GM23338 (cell line): Measurements from ENCODE around the gene PIGC. TPM values are rescaled to one million over a fixed set of nuclear protein-coding genes. Genes with fewer than 3 reads are reported as not detected.

Experiments used
- ATAC-seq: fragments of 200-7000 bp; cut with Tn5 transposase; 3 replicates; pipeline ENCODE4 v1.9.1; 2020
- DNase-seq: peaks from one replicate; pipeline ENCODE4 v3.0.0-alpha.2; 2015; ENCODE audit warnings: low spot score
- H2AFZ ChIP-seq: fragments of 200-600 bp; sonication (generic); 2 replicates; pipeline ENCODE4 v1.8.0; 2016; ENCODE audit warnings: antibody characterized with exemption, mild to moderate bottlenecking, moderate library complexity
- H3F3A ChIP-seq: fragments of 200-600 bp; sonication (generic); replicated peaks from 2 replicates; pipeline ENCODE4 v1.8.0; 2017; ENCODE audit warnings: antibody characterized with exemption, mixed run types, low read depth
- H3K27ac ChIP-seq: fragments of 200-600 bp; sonication (generic); 2 replicates; pipeline ENCODE4 v1.6.1; 2016; ENCODE audit warnings: low read depth
- H3K27me3 ChIP-seq: fragments of 200-600 bp; sonication (generic); 2 replicates; pipeline ENCODE4 v1.8.0; 2016; ENCODE audit warnings: mild to moderate bottlenecking, mixed run types, moderate library complexity; ENCODE audit not compliant: insufficient read depth
- H3K36me3 ChIP-seq: fragments of 200-600 bp; sonication (generic); 2 replicates; pipeline ENCODE4 v1.8.0; 2016; ENCODE audit warnings: mild to moderate bottlenecking; ENCODE audit not compliant: insufficient read depth
- H3K4me1 ChIP-seq: fragments of 200-600 bp; sonication (generic); 2 replicates; pipeline ENCODE4 v1.8.0; 2016; ENCODE audit warnings: mild to moderate bottlenecking, moderate library complexity; ENCODE audit not compliant: insufficient read depth
- H3K4me2 ChIP-seq: fragments of 200-600 bp; sonication (generic); 2 replicates; pipeline ENCODE4 v1.7.1; 2017; ENCODE audit warnings: mixed run types
- H3K4me3 ChIP-seq: fragments of 200-600 bp; sonication (generic); 2 replicates; pipeline ENCODE4 v1.6.1; 2016; ENCODE audit warnings: mixed run types
- H3K79me2 ChIP-seq: fragments of 200-600 bp; sonication (generic); replicated peaks from 2 replicates; pipeline ENCODE4 v1.8.0; 2017; ENCODE audit warnings: mild to moderate bottlenecking; ENCODE audit not compliant: insufficient read depth
- H3K9me2 ChIP-seq: fragments of 200-600 bp; sonication (generic); 2 replicates; pipeline ENCODE4 v1.8.0; 2017; ENCODE audit not compliant: insufficient read depth
- H4K20me1 ChIP-seq: fragments of 200-600 bp; sonication (generic); replicated peaks from 2 replicates; pipeline ENCODE4 v1.8.0; 2017; ENCODE audit warnings: mild to moderate bottlenecking; ENCODE audit not compliant: insufficient read depth
- H3K27ac Mint-ChIP-seq: 2 replicates; pipeline ENCODE4 v1.8.0; 2020; ENCODE audit warnings: inconsistent platforms, mild to moderate bottlenecking, moderate library complexity, mixed read lengths
- H3K27me3 Mint-ChIP-seq: 3 replicates; pipeline ENCODE4 v1.8.0; 2022; ENCODE audit warnings: low read depth, mild to moderate bottlenecking, moderate library complexity, mixed read lengths, inconsistent platforms; ENCODE audit not compliant: insufficient read depth, poor library complexity
- H3K36me3 Mint-ChIP-seq: 3 replicates; pipeline ENCODE4 v1.8.0; 2021; ENCODE audit warnings: low read depth, mild to moderate bottlenecking, inconsistent platforms, moderate library complexity, mixed read lengths
- H3K4me1 Mint-ChIP-seq: 3 replicates; pipeline ENCODE4 v1.8.0; 2020; ENCODE audit warnings: mild to moderate bottlenecking, inconsistent platforms, mixed read lengths
- H3K4me3 Mint-ChIP-seq: 3 replicates; pipeline ENCODE4 v1.8.0; 2021; ENCODE audit warnings: moderate library complexity, mild to moderate bottlenecking, inconsistent platforms, mixed read lengths
- H3K9me3 Mint-ChIP-seq: 3 replicates; pipeline ENCODE4 v1.8.0; 2020; ENCODE audit warnings: moderate library complexity, mild to moderate bottlenecking, inconsistent platforms, mixed read lengths
- EZH2 ChIP-seq: fragments of 200-600 bp; sonication (generic); IDR thresholded peaks from one replicate; pipeline ENCODE4 v1.8.0; 2017; ENCODE audit warnings: antibody characterized with exemption, mild to moderate bottlenecking, low read depth; ENCODE audit not compliant: unreplicated experiment
- NANOG ChIP-seq: IDR thresholded peaks from 2 replicates; pipeline ENCODE4 v1.6.1; 2016; ENCODE audit warnings: antibody characterized with exemption, borderline replicate concordance
- POLR2AphosphoS5 ChIP-seq: IDR thresholded peaks from 2 replicates; pipeline ENCODE4 v1.6.1; 2016; ENCODE audit warnings: antibody characterized with exemption, low read depth
- REST ChIP-seq: IDR thresholded peaks from one replicate; pipeline ENCODE4 v1.6.1; 2018; ENCODE audit warnings: antibody characterized with exemption; ENCODE audit not compliant: unreplicated experiment
- ZNF331 ChIP-seq: fragments of 250-450 bp; sonication (Bioruptor Pico); IDR thresholded peaks from 2 replicates; pipeline ENCODE4 v1.5.0; 2020; ENCODE audit warnings: low read depth, mild to moderate bottlenecking, moderate library complexity
- ZNF462 ChIP-seq: fragments of 250-450 bp; sonication (Bioruptor Pico); IDR thresholded peaks from 2 replicates; pipeline ENCODE4 v1.5.0; 2020; ENCODE audit warnings: mild to moderate bottlenecking, moderate library complexity
- polyA plus RNA-seq: library from polyadenylated mRNA; unstranded; fragments of >200 nt; fragmentation: Nextera tagmentation; extraction: Ambion mirVana; gene quantifications from 2 replicates; pipeline ENCODE4 v1.2.1, GENCODE V29; 2016
- total RNA-seq: library from RNA; depleted of rRNA; stranded (reverse); fragments of >200 nt; shearing (Covaris generic); gene quantifications from 2 replicates; pipeline ENCODE4 v1.2.3, GENCODE V29; 2014

Gene PIGC
- total and polyA plus RNA-seq, 2 experiments from 2014 or later: 22.5 to 28.1 TPM

GRCh38 chr1:172473842-172474241, 30.0 kb upstream of the PIGC start:
- no peak overlapping the region for H3K27ac Mint-ChIP-seq
- Histone ChIP-seq H2AFZ (peak overlapping the region; percentile 38; the same call in 1 of the 2 replicates), H3F3A (no peaks in the 10 kb centered on the region), H3K79me2 (no peaks in the 10 kb centered on the region), H3K27ac (no peak overlapping the region), H3K9me2 (no peaks in the 10 kb centered on the region), H3K36me3 (no peaks in the 10 kb centered on the region), H4K20me1 (no peaks in the 10 kb centered on the region), H3K4me2 (no peak overlapping the region), H3K4me3 (no peak overlapping the region), H3K27me3 (no peaks in the 10 kb centered on the region), H3K4me1 (no peaks in the 10 kb centered on the region)
- no peak overlapping the region for H3K4me3 Mint-ChIP-seq
- ATAC-seq (no peak), DNase-seq (no peak)
- no peaks in the 10 kb centered on the region for H3K9me3 Mint-ChIP-seq
- TF ChIP-seq EZH2 (no peak), POLR2AphosphoS5 (no peak), NANOG (no peak), ZNF331 (CRISPR knock-in tag) (no peak), ZNF462 (CRISPR knock-in tag) (no peak), REST (no peak)
- no peaks in the 10 kb centered on the region; the same call in 1 of the 3 replicates for H3K4me1 Mint-ChIP-seq
- H3K27me3 Mint-ChIP-seq: no peaks in the 10 kb centered on the region
- H3K36me3 Mint-ChIP-seq: no peaks in the 10 kb centered on the region
